HUES48 (cell line): Measurements from ENCODE around the gene FAM83G.
"Not testable (repeated sequence)": the region's sequence is repeated elsewhere in the genome, so short reads cannot be mapped to it uniquely, and the experiment has no call there.

ENCODE experiments used
- H3K27ac ChIP-seq: one replicate; pipeline ENCODE4 v1.7.0; 2013; ENCODE audit warnings: low read depth, low read length, inconsistent platforms
- H3K27me3 ChIP-seq: 2 replicates; pipeline ENCODE4 v1.6.1; 2013; ENCODE audit warnings: mild to moderate bottlenecking, low read length; ENCODE audit not compliant: control insufficient read depth, insufficient read depth
- H3K36me3 ChIP-seq: 2 replicates; pipeline ENCODE4 v1.6.1; 2013; ENCODE audit warnings: low read length; ENCODE audit not compliant: control insufficient read depth, insufficient read depth
- H3K4me1 ChIP-seq: 2 replicates; pipeline ENCODE4 v1.6.1; 2013; ENCODE audit warnings: mild to moderate bottlenecking, low read length; ENCODE audit not compliant: control insufficient read depth, insufficient read depth
- H3K4me3 ChIP-seq: 2 replicates; pipeline ENCODE4 v1.5.1; 2013; ENCODE audit warnings: mild to moderate bottlenecking, low read depth, low read length
- H3K9ac ChIP-seq: 2 replicates; pipeline ENCODE4 v1.6.1; 2013; ENCODE audit warnings: mild to moderate bottlenecking, low read depth, low read length, moderate library complexity
- H3K9me3 ChIP-seq: 2 replicates; pipeline ENCODE4 v1.6.1; 2013; ENCODE audit warnings: low read length; ENCODE audit not compliant: control insufficient read depth, insufficient read depth

FAM83G gene

DNA sequence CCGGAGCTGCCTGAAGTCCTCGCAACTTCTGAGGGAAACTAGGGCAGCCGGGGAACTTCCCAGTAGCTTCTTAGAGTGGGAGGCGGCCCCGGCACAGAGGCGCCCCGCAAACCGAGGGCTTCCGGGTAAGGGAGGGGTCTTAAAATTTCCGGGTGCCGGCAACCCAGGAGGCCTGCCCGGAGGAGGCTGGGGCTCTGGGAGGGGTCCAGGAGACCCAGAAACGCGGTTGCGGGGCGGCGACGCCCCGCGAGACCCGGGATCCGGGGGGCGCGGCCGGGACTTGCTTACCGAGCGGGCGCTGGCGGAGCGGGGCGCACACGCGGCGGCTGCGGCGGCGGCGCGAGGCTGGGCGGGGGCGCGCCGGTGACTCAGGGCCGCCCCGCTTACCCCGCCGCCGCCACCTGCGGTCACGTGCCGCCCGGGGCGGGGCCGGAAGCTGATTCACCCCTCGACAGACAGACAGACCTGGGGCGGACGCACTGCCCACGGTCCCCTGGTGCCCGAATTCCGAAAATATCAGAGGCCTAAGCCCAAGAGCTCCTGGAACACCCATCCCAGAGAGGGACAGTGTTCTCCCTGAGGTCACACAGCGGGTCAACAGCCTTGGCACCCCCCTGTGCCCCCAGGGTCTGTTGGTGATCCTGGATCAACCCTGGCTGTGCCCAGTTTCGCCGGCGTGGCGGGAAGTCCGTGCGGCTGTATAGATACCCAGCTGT lies at the start of gene FAM83G:
Gene FAM83G (minus strand): TSS at position 344 of the 716 bp plus-strand sequence. CDS start 723 bp downstream, outside the sequence.
- peaks cover 37% of the 10 kb centered on the region for H3K36me3 ChIP-seq
- H3K4me3 ChIP-seq: peak within 1 kb of the TSS; percentile 90
- peak within 1 kb of the TSS; percentile 74 for H3K9ac ChIP-seq
- peaks cover 15% of the 10 kb centered on the region for H3K4me1 ChIP-seq
- peak within 1 kb of the TSS; percentile 90 for H3K27ac ChIP-seq
- H3K27me3 ChIP-seq: no peaks in the 10 kb centered on the region
- 0 out of 2 replicates have a peak, but pooled peaks cover 6% of the 10 kb centered on the region for H3K9me3 ChIP-seq

- not testable (repeated sequence) for H3K4me1 ChIP-seq, H3K27ac ChIP-seq, H3K36me3 ChIP-seq, H3K4me3 ChIP-seq, H3K9ac ChIP-seq, H3K9me3 ChIP-seq, H3K27me3 ChIP-seq
Observed at GRCh38 chr17:19048826-19049225, 44.3 kb upstream of the FAM83G start.

DNA sequence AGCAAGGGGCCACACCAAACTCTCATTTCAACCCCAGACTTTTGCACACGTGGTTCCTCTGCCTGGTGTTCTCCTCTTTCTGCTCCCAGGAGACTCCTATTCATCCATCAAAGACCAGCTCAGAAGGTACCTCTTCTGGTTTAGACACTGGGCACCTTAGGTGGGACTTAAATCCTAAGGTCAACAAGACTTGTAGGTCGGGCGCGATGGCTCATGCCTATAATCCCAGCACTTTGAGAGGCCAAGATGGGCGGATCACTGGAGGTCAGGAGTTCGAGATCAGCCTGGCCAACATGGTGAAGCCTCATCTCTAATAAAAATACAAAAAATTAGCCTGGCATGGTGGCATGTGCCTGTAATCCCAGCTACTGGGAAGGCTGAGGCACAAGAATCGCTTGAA lies 42.9 kb upstream of the FAM83G start:
- H3K9me3 ChIP-seq, H3K36me3 ChIP-seq, H3K9ac ChIP-seq, H3K4me3 ChIP-seq, H3K4me1 ChIP-seq, H3K27me3 ChIP-seq, H3K27ac ChIP-seq: not testable (repeated sequence)

- not testable (repeated sequence) for H3K27me3 ChIP-seq, H3K9ac ChIP-seq, H3K36me3 ChIP-seq, H3K4me1 ChIP-seq, H3K27ac ChIP-seq, H3K9me3 ChIP-seq, H3K4me3 ChIP-seq
Observed at GRCh38 chr17:19046782-19047375, 42.3 kb upstream of the FAM83G start, which contains the start of gene GRAP. TSS of gene GRAP (minus strand) at chr17:19046957. CDS start at chr17:19046926, 31 bp downstream.

DNA sequence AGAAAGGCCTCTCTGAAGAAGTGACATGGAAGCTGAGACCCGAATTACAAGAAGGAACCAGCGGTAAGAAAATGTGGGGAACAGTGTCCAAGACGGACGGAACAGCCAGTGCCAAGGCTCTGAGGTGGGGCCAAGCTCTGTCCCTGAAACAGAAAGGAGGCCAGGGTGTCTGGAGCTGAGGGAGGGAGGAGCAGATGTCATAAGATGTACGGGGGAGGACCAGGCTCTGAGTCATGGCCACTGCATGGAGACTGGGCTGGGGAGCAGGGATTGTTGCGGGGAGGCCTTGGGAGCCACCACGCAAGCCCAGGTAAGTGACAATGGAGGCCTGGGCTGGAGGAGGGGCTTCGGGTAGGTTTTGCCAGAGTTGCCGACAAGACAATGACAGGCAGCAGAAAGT lies 40.1 kb upstream of the FAM83G start:
- not testable (repeated sequence) for H3K36me3 ChIP-seq, H3K27ac ChIP-seq, H3K9ac ChIP-seq, H3K9me3 ChIP-seq, H3K4me3 ChIP-seq, H3K27me3 ChIP-seq, H3K4me1 ChIP-seq

DNA sequence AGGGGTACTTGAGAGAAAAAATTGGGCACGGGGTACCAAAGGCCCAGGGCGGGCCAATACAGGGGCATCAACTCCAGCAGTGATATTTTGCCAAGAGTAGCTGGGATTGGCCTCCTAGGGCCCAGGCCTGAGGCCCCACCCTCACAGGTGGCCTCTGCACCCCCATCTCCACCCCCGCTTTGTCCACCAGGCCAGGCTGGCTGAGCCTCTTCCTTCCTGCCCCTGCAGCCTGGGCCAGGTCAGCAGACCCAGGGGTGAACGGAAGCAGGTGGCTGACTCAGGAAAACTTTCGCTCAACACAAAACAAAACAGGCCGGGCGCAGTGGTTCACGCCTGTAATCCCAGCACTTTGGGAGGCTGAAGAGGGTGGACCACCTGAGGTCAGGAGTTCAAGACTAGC lies 38.5 kb upstream of the FAM83G start:
- H3K36me3 ChIP-seq, H3K9ac ChIP-seq, H3K4me3 ChIP-seq, H3K9me3 ChIP-seq, H3K27ac ChIP-seq, H3K27me3 ChIP-seq, H3K4me1 ChIP-seq: not testable (repeated sequence)

- not testable (repeated sequence) for H3K36me3 ChIP-seq, H3K4me1 ChIP-seq, H3K9me3 ChIP-seq, H3K27me3 ChIP-seq, H3K9ac ChIP-seq, H3K4me3 ChIP-seq, H3K27ac ChIP-seq
Observed at GRCh38 chr17:19042369-19042768, 37.8 kb upstream of the FAM83G start.

- H3K4me3 ChIP-seq, H3K9ac ChIP-seq, H3K36me3 ChIP-seq, H3K9me3 ChIP-seq, H3K27ac ChIP-seq, H3K4me1 ChIP-seq, H3K27me3 ChIP-seq: not testable (repeated sequence)
Observed at GRCh38 chr17:19041871-19042270, 37.3 kb upstream of the FAM83G start.

GRCh38 chr17:19040350-19040749 lies 35.8 kb upstream of the FAM83G start:
- H3K4me3 ChIP-seq, H3K9me3 ChIP-seq, H3K9ac ChIP-seq, H3K4me1 ChIP-seq, H3K27ac ChIP-seq, H3K27me3 ChIP-seq, H3K36me3 ChIP-seq: not testable (repeated sequence)

GRCh38 chr17:19038730-19039129 lies 34.2 kb upstream of the FAM83G start:
- not testable (repeated sequence) for H3K4me1 ChIP-seq, H3K9ac ChIP-seq, H3K9me3 ChIP-seq, H3K27me3 ChIP-seq, H3K27ac ChIP-seq, H3K4me3 ChIP-seq, H3K36me3 ChIP-seq

- H3K27ac ChIP-seq, H3K9me3 ChIP-seq, H3K9ac ChIP-seq, H3K4me1 ChIP-seq, H3K27me3 ChIP-seq, H3K4me3 ChIP-seq, H3K36me3 ChIP-seq: not testable (repeated sequence)
Observed at GRCh38 chr17:19038007-19038406, 33.4 kb upstream of the FAM83G start.
